HL-60 (cell line): ENCODE results near the gene TIMP1.
A peak's percentile ranks its signal among the peaks of the same experiment; 100 is the strongest.

Experiments
- DNase-seq, 2 experiments: peaks; one replicate each; pipeline ENCODE4 v3.0.0-alpha.2; 2010 to 2020; ENCODE audit warnings: low read depth in 1 of 2, low spot score in 1 of 2
- H3K27ac ChIP-seq: fragments of 250-450 bp; sonication (Bioruptor Pico); replicated peaks from 2 replicates; pipeline ENCODE4 v1.5.1; 2020; ENCODE audit warnings: mild to moderate bottlenecking, moderate library complexity
- H3K27me3 ChIP-seq: fragments of 250-450 bp; sonication (Bioruptor Pico); 2 replicates; pipeline ENCODE4 v1.5.1; 2021; ENCODE audit warnings: mild to moderate bottlenecking, moderate library complexity; ENCODE audit not compliant: insufficient read depth, poor library complexity, severe bottlenecking
- H3K4me3 ChIP-seq: replicated peaks from 2 replicates; pipeline ENCODE4 v1.5.1; 2011; ENCODE audit warnings: mild to moderate bottlenecking, control low read depth, low read length; ENCODE audit not compliant: insufficient read depth
- CTCF ChIP-seq: IDR thresholded peaks from one replicate; pipeline ENCODE4 v1.5.1; 2011; ENCODE audit warnings: low read length, control low read depth, inconsistent platforms; ENCODE audit not compliant: insufficient read depth
- GABPA ChIP-seq: IDR thresholded peaks from 2 replicates; pipeline ENCODE4 v1.6.1; 2012; ENCODE audit warnings: low read depth
- POLR2AphosphoS5 ChIP-seq: IDR thresholded peaks from 2 replicates; pipeline ENCODE4 v1.6.1; 2012; ENCODE audit warnings: low read depth
- REST ChIP-seq: IDR thresholded peaks from 2 replicates; pipeline ENCODE4 v1.6.1; 2012; ENCODE audit warnings: low read depth; ENCODE audit not compliant: insufficient replicate concordance
- SPI1 ChIP-seq: IDR thresholded peaks from 2 replicates; pipeline ENCODE4 v1.6.1; 2012; ENCODE audit warnings: low read depth, mild to moderate bottlenecking, borderline replicate concordance

Gene TIMP1

GRCh38 chrX:47577901-47578300, 4.3 kb upstream of the TIMP1 start:
- no peak for DNase-seq
- H3K4me3 ChIP-seq, result no peak overlapping the region

GRCh38 chrX:47578692-47579091, 3.5 kb upstream of the TIMP1 start:
- TF ChIP-seq SPI1 (no peak), CTCF (no peak), POLR2AphosphoS5 (no peak), GABPA (no peak), REST (no peak)
- no peak overlapping the region for H3K4me3 ChIP-seq
- no peaks in the 10 kb centered on the region for H3K27me3 ChIP-seq
- DNase-seq, result no peak
- H3K27ac ChIP-seq, result no peak overlapping the region

More at GRCh38 chrX:47577901-47578300, 4.3 kb upstream of the TIMP1 start:
- TF ChIP-seq REST (no peak), GABPA (no peak), CTCF (no peak), SPI1 (no peak), POLR2AphosphoS5 (no peak)
- no peaks in the 10 kb centered on the region for H3K27me3 ChIP-seq
- H3K27ac ChIP-seq, result no peak overlapping the region

- peak in 1 of 2 experiments; percentile 60 for DNase-seq
- Histone ChIP-seq H3K27me3 (no peaks in the 10 kb centered on the region), H3K4me3 (no peak overlapping the region), H3K27ac (no peak overlapping the region)
- no peak for TF ChIP-seq POLR2AphosphoS5
These were observed 2.7 kb upstream of the TIMP1 start for GRCh38 chrX:47579537-47579936.

GRCh38 chrX:47583240-47583861, 1.1 kb downstream of the TIMP1 start:
- H3K4me3 ChIP-seq, result no peak overlapping the region
- no peak overlapping the region for H3K27ac ChIP-seq
- H3K27me3 ChIP-seq, result no peaks in the 10 kb centered on the region
- no peak for DNase-seq
- no peak for TF ChIP-seq REST
- no peak for TF ChIP-seq SPI1
- no peak for TF ChIP-seq POLR2AphosphoS5
